ENCODE data around the gene KANSL1L. TPM values are rescaled to one million over a fixed set of nuclear protein-coding genes. Genes with fewer than 3 reads are reported as not detected.

KANSL1L gene
- polyA plus RNA-seq, 2 of the 4 experiments (the other 2 are of a cell fraction) = 1.0 to 2.7 TPM

DNA sequence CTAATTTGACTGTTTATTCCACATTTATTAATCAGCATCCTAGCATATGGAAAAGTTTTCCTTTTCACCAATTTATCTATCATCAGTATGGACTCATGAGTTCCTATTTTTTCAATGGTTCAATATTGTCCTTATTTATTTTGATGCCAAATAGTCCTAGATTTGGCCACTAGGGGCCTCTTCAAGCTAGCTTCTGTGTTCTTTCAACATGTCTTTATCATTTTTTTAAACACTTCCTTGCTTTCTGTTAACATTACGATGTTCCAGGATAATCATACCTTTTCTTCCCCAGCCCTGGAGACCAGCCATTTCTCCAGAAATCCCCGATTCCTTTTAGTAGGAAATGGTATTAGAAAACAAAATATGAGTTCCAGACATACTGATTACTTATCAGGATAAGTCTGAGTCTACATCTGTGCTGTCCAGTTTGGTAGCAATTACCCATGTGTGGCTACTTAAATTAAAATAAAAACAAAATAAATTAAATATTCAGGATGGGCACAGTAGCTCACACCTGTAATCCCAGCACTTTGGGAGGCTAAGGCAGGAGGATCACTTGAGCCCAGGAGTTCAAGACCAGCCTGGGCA is 98.2 kb downstream of the KANSL1L start:
- CTCF ChIA-PET = interaction anchor here (0.8 to 1.5 kb wide), 7 partner anchors 13 to 225 kb away, joined by 3 to 6 read pairs (median 3); no protein-coding TSS in a partner anchor
- Histone ChIP-seq H3K4me2 (peak overlapping the region; percentile 41; the same call in 2 of the 3 replicates), H3K4me3 (no peak overlapping the region), H3K4me1 (no peaks in the 10 kb centered on the region), H3K27ac (no peak overlapping the region), H3K9me3 (no peaks in the 10 kb centered on the region)
- ATAC-seq = peak; percentile 76 to 85; a peak in 5 of 6 replicates
- WGBS (ENCODE audit: missing lambda C conversion rate) = 0% methylated on average over 2 of the region's 2 CpGs
- no peak for FAIRE-seq
- TF ChIP-seq SMC3 (IDR thresholded peaks at IDR 0.05) (peak; percentile 57; the same call in 2 of the 3 replicates), RAD21 (conservative IDR thresholded peaks at IDR 0.05 in 1 of 2, IDR thresholded peaks at IDR 0.05 in 1 of 2) (peak; percentile 50 to 64)
- TF ChIP-seq, protein P1, sequence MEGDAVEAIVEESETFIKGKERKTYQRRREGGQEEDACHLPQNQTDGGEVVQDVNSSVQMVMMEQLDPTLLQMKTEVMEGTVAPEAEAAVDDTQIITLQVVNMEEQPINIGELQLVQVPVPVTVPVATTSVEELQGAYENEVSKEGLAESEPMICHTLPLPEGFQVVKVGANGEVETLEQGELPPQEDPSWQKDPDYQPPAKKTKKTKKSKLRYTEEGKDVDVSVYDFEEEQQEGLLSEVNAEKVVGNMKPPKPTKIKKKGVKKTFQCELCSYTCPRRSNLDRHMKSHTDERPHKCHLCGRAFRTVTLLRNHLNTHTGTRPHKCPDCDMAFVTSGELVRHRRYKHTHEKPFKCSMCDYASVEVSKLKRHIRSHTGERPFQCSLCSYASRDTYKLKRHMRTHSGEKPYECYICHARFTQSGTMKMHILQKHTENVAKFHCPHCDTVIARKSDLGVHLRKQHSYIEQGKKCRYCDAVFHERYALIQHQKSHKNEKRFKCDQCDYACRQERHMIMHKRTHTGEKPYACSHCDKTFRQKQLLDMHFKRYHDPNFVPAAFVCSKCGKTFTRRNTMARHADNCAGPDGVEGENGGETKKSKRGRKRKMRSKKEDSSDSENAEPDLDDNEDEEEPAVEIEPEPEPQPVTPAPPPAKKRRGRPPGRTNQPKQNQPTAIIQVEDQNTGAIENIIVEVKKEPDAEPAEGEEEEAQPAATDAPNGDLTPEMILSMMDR (IDR thresholded peaks at IDR 0.05) = peak; percentile 59
- TF ChIP-seq, protein P2, sequence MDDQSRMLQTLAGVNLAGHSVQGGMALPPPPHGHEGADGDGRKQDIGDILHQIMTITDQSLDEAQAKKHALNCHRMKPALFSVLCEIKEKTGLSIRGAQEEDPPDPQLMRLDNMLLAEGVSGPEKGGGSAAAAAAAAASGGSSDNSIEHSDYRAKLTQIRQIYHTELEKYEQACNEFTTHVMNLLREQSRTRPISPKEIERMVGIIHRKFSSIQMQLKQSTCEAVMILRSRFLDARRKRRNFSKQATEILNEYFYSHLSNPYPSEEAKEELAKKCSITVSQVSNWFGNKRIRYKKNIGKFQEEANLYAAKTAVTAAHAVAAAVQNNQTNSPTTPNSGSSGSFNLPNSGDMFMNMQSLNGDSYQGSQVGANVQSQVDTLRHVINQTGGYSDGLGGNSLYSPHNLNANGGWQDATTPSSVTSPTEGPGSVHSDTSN (IDR thresholded peaks at IDR 0.05) = no peak
- DNase-seq (ENCODE audit: low read depth in 1 of 2, low spot score in 1 of 2) = peak; percentile 2 to 47
- POLR2A ChIA-PET = interaction anchor here (0.5 kb wide), 1 partner anchor 51 kb away, joined by 3 read pairs; no protein-coding TSS in a partner anchor

DNA sequence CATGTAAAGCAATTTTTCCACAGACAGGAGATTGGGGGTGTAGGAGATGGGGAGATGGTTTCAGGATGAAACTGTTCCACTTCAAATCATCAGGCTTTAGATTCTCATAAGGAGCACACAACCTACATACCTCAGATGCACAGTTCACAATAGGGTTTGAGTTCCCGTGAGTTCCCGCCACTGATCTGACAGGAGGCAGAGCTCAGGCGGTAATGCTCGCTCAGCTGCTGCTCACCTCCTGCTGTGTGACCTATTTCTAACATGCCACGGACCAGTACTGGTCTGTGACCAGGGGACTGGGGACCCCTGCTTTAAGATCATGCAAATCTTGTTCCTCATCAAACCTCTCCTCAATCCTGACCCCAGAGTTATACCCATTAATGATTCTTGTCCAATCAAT is 98.7 kb downstream of the KANSL1L start:
- no peak; a peak in 1 of 6 replicates for ATAC-seq
- Histone ChIP-seq H3K9me3 (no peaks in the 10 kb centered on the region), H3K4me1 (no peaks in the 10 kb centered on the region), H3K4me2 (no peak overlapping the region), H3K4me3 (no peak overlapping the region), H3K27ac (no peak overlapping the region)
- WGBS (ENCODE audit: missing lambda C conversion rate) = 73% methylated on average over 5 of the region's 5 CpGs
- TF ChIP-seq POLR2A (IDR thresholded peaks at IDR 0.05; ENCODE audit: low read length) (no peak), HOXB13 (CRISPR knock-in tag; IDR thresholded peaks at IDR 0.05; ENCODE audit: low read depth) (no peak), HOXA7 (CRISPR knock-in tag; IDR thresholded peaks at IDR 0.05) (no peak), KDM1A (IDR thresholded peaks at IDR 0.05; ENCODE audit: low read depth) (no peak), FOSB (CRISPR knock-in tag; IDR thresholded peaks at IDR 0.05) (no peak), CBX2 (IDR thresholded peaks at IDR 0.05; ENCODE audit: borderline replicate concordance, low read depth) (no peak)
- no peak for FAIRE-seq
- CTCF ChIA-PET = interaction anchor here (1.0 to 1.5 kb wide), 2 partner anchors 74 to 122 kb away, joined by 3 read pairs; no protein-coding TSS in a partner anchor
- no peak for DNase-seq (ENCODE audit: low read depth in 1 of 2, low spot score in 1 of 2)
- POLR2A ChIA-PET = interaction anchor here (0.5 kb wide), 1 partner anchor 51 kb away, joined by 3 read pairs; no protein-coding TSS in a partner anchor

DNA sequence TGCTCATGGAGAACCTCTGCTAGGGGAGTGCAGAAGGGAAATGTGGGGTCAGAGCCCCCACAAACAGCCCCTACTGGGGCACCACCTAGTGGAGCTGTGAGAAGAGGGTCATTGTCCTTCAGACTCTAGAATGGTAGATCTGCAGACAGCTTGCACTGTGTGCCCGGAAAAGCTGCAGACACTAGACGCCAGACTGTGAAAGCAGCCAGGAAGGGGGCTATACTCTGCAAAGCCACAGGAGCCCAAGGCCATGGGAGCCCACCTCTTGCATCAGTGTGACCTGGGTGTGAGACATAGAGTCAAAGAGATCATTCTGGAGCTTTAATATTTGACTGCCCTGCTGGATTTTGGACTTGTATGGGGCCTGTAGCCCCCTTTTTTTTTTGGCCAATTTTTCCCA is 107.9 kb downstream of the KANSL1L start:
- Histone ChIP-seq H3K27ac (no peak overlapping the region), H3K4me2 (no peak overlapping the region), H3K4me1 (no peaks in the 10 kb centered on the region), H3K9me3 (no peaks in the 10 kb centered on the region), H3K4me3 (no peak overlapping the region)
- 95% methylated on average over 2 of the region's 2 CpGs for WGBS (ENCODE audit: missing lambda C conversion rate)
- TF ChIP-seq CBX2 (IDR thresholded peaks at IDR 0.05; ENCODE audit: borderline replicate concordance, low read depth) (no peak), NPAS2 (CRISPR knock-in tag; IDR thresholded peaks at IDR 0.05; ENCODE audit: borderline replicate concordance) (no peak), SREBF2 (IDR thresholded peaks at IDR 0.05) (no peak), ZFP36 (IDR thresholded peaks at IDR 0.05; ENCODE audit: borderline replicate concordance, partially characterized antibody) (no peak), EHF (CRISPR knock-in tag; IDR thresholded peaks at IDR 0.05) (no peak), CHD4 (IDR thresholded peaks at IDR 0.05; ENCODE audit: borderline replicate concordance) (no peak), FOSL2 (IDR thresholded peaks at IDR 0.05) (no peak), FOSL2 (CRISPR knock-in tag; IDR thresholded peaks at IDR 0.05) (no peak), GATA3 (IDR thresholded peaks at IDR 0.05; ENCODE audit: borderline replicate concordance) (no peak)
- ATAC-seq (no peak), DNase-seq (ENCODE audit: low read depth in 1 of 2, low spot score in 1 of 2) (no peak), FAIRE-seq (no peak)
- ChIA-PET CTCF (interaction anchor here (0.9 kb wide), 1 partner anchor 133 kb away, joined by 3 read pairs; no protein-coding TSS in a partner anchor), POLR2A (no interaction called here)

Measured in A549 (cell line).